HCT116 (cell line): Measurements from ENCODE around the gene GRM3. TPM values are rescaled to one million over a fixed set of nuclear protein-coding genes. Genes with fewer than 3 reads are reported as not detected.

Experiments used
- ATAC-seq: fragments of 200-7000 bp; cut with Tn5 transposase; 2 replicates; pipeline ENCODE4 v1.9.1; 2020; ENCODE audit warnings: mild to moderate bottlenecking, moderate library complexity
- BruUV-seq: library from RNA; stranded (reverse); fragments of 400-500 nt; replicated peaks from 2 replicates; lab custom pipeline; 2021; lab: Mats Ljungman, UMichigan
- CTCF ChIA-PET: fragments of 300-600 bp; sonication (Branson Sonifier 250); formaldehyde crosslinking; loops from one replicate; lab custom pipeline; 2021; ENCODE audit warnings: antibody characterized with exemption; lab: Charles Lee
- POLR2A ChIA-PET: fragments of 300-600, 350-600 bp; sonication (Branson Sonifier 250); formaldehyde crosslinking; loops from one replicate; lab custom pipeline; 2021; ENCODE audit warnings: antibody characterized with exemption; lab: Charles Lee
- RAD21 ChIA-PET, 2 experiments: fragments of 300-600 bp; sonication (Branson Sonifier 250); formaldehyde crosslinking; loops; one replicate each; lab custom pipeline; 2023; ENCODE audit warnings: low total read pairs in 2 of 2; ENCODE audit not compliant: uncharacterized antibody in 2 of 2, unreplicated experiment in 2 of 2, low non-redundant PET in 1 of 2; lab: Charles Lee
- DNase-seq: peaks from one replicate; pipeline ENCODE4 v3.0.0-alpha.2; 2010; ENCODE audit warnings: low read depth, low spot score
- H2AFZ ChIP-seq: fragments of 200-600 bp; shearing (Covaris generic), sonication (generic); 2 replicates; pipeline ENCODE4 v1.6.1; 2017; ENCODE audit warnings: low read depth, mixed run types, mixed read lengths, antibody characterized with exemption, low read length; ENCODE audit not compliant: poor library complexity, severe bottlenecking
- H3K27ac ChIP-seq: 2 replicates; pipeline ENCODE4 v1.5.1; 2012; ENCODE audit warnings: low read depth, low read length
- H3K27me3 ChIP-seq: fragments of 200-600 bp; sonication (generic); 2 replicates; pipeline ENCODE4 v1.6.1; 2016; ENCODE audit warnings: mixed run types, low read length, mixed read lengths; ENCODE audit not compliant: insufficient read depth
- H3K36me3 ChIP-seq, 2 experiments: fragments of 200-500 bp in 1 of 2; fragments of 200-600 bp in 1 of 2; sonication (Bioruptor generic) in 1 of 2; sonication (generic) in 1 of 2; 2 replicates each; pipeline versions ENCODE4 v1.5.1 to v1.6.1; 2014 to 2016; ENCODE audit warnings: low read length in 2 of 2, inconsistent platforms in 1 of 2, mixed read lengths in 1 of 2, mixed run types in 1 of 2; ENCODE audit not compliant: insufficient read depth in 2 of 2, control insufficient read depth in 1 of 2
- H3K4me1 ChIP-seq, 2 experiments: fragments of 200-600 bp in 1 of 2; sonication (generic) in 1 of 2; 2 replicates each; pipeline versions ENCODE4 v1.5.1 to v1.6.1; 2012 to 2017; ENCODE audit warnings: low read length in 2 of 2, inconsistent platforms in 1 of 2, mild to moderate bottlenecking in 1 of 2, mixed read lengths in 1 of 2, mixed run types in 1 of 2, moderate library complexity in 1 of 2; ENCODE audit not compliant: insufficient read depth in 2 of 2, control insufficient read depth in 1 of 2
- H3K4me2 ChIP-seq: fragments of 200-600 bp; sonication (generic); 2 replicates; pipeline ENCODE4 v1.6.1; 2017; ENCODE audit warnings: mixed run types, low read length, mixed read lengths
- H3K4me3 ChIP-seq, 2 experiments: fragments of 200-600 bp in 1 of 2; sonication (generic) in 1 of 2; replicated peaks in 1 of 2; 2 replicates each; pipeline ENCODE4 v1.5.1; 2011 to 2016; ENCODE audit warnings: low read length in 2 of 2, control low read depth in 1 of 2, low read depth in 1 of 2, mild to moderate bottlenecking in 1 of 2, mixed read lengths in 1 of 2, mixed run types in 1 of 2
- H3K79me2 ChIP-seq: fragments of 200-600 bp; sonication (generic); 2 replicates; pipeline ENCODE4 v1.6.1; 2017; ENCODE audit warnings: mild to moderate bottlenecking, mixed run types, low read length, moderate library complexity, mixed read lengths; ENCODE audit not compliant: insufficient read depth
- H3K9ac ChIP-seq: fragments of 200-600 bp; sonication (generic); 2 replicates; pipeline ENCODE4 v1.6.1; 2016; ENCODE audit warnings: low read length, mixed read lengths
- H3K9me2 ChIP-seq: fragments of 200-600 bp; sonication (generic), shearing (Covaris generic); 2 replicates; pipeline ENCODE4 v1.6.1; 2017; ENCODE audit warnings: mixed run types, mild to moderate bottlenecking, moderate library complexity; ENCODE audit not compliant: insufficient read depth
- H3K9me3 ChIP-seq, 2 experiments: fragments of 200-500 bp in 1 of 2; fragments of 200-600 bp in 1 of 2; sonication (Bioruptor generic) in 1 of 2; sonication (generic) in 1 of 2; 2 replicates each; pipeline ENCODE4 v1.6.1; 2014 to 2017; ENCODE audit warnings: low read length in 2 of 2, mixed read lengths in 2 of 2, inconsistent platforms in 1 of 2, low read depth in 1 of 2, mild to moderate bottlenecking in 1 of 2, mixed run types in 1 of 2, moderate library complexity in 1 of 2; ENCODE audit not compliant: control insufficient read depth in 1 of 2, insufficient read depth in 1 of 2
- H4K20me1 ChIP-seq: fragments of 200-600 bp; sonication (generic), shearing (Covaris generic); 2 replicates; pipeline ENCODE4 v1.6.1; 2017; ENCODE audit warnings: mixed run types, mild to moderate bottlenecking, moderate library complexity; ENCODE audit not compliant: insufficient read depth
- CBX3 ChIP-seq: IDR thresholded peaks from 2 replicates; pipeline ENCODE4 v1.6.1; 2012; ENCODE audit warnings: low read depth
- ELF1 ChIP-seq: IDR thresholded peaks from 2 replicates; pipeline ENCODE4 v1.6.1; 2012; ENCODE audit warnings: low read depth, borderline replicate concordance
- EZH2 ChIP-seq: fragments of 200-600 bp; sonication (generic); IDR thresholded peaks from 2 replicates; pipeline ENCODE4 v1.6.1; 2017; ENCODE audit warnings: antibody characterized with exemption, mixed run types
- EZH2phosphoT487 ChIP-seq: fragments of 200-600 bp; IDR thresholded peaks from 2 replicates; pipeline ENCODE4 v1.6.1; 2018; ENCODE audit warnings: antibody characterized with exemption, borderline replicate concordance
- FOSL1 ChIP-seq: IDR thresholded peaks from 2 replicates; pipeline ENCODE4 v1.6.1; 2012; ENCODE audit warnings: low read depth
- JUND ChIP-seq: IDR thresholded peaks from 2 replicates; pipeline ENCODE4 v1.6.1; 2012
- POLR2A ChIP-seq: IDR thresholded peaks from 2 replicates; pipeline ENCODE4 v1.7.0; 2011; ENCODE audit warnings: borderline replicate concordance; ENCODE audit not compliant: insufficient read depth, insufficient read length; ENCODE audit errors: extremely low read depth
- RAD21 ChIP-seq: IDR thresholded peaks from 2 replicates; pipeline ENCODE4 v1.6.1; 2012; ENCODE audit warnings: low read depth, mild to moderate bottlenecking
- SRF ChIP-seq: IDR thresholded peaks from 2 replicates; pipeline ENCODE4 v1.6.1; 2012; ENCODE audit warnings: low read depth
- TCF7L2 ChIP-seq: IDR thresholded peaks from 2 replicates; pipeline ENCODE4 v1.7.0; 2011; ENCODE audit warnings: borderline replicate concordance, inconsistent platforms; ENCODE audit not compliant: insufficient read depth, insufficient read length; ENCODE audit errors: extremely low read depth
- ZFX ChIP-seq: fragments of 450-650 bp; IDR thresholded peaks from 2 replicates; pipeline ENCODE4 v1.6.1; 2017
- intact Hi-C: fragments of 100-400 bp; cut with micrococcal nuclease; formaldehyde crosslinking; loops from 2 replicates; pipeline ENCODE4 v1.10.0; 2022
- total RNA-seq: library from RNA; stranded (reverse); gene quantifications from one replicate; pipeline ENCODE4 v1.2.1, GENCODE V29; 2021; ENCODE audit not compliant: unreplicated experiment
- TF ChIP-seq, protein P1 (sequence below): IDR thresholded peaks from 2 replicates; pipeline ENCODE4 v1.6.1; 2012; ENCODE audit warnings: low read depth
- TF ChIP-seq, protein P2 (sequence below): IDR thresholded peaks from 2 replicates; pipeline ENCODE4 v1.6.1; 2012

Gene GRM3
- total RNA-seq, 1 experiment from 2014 or later: not detected

DNA sequence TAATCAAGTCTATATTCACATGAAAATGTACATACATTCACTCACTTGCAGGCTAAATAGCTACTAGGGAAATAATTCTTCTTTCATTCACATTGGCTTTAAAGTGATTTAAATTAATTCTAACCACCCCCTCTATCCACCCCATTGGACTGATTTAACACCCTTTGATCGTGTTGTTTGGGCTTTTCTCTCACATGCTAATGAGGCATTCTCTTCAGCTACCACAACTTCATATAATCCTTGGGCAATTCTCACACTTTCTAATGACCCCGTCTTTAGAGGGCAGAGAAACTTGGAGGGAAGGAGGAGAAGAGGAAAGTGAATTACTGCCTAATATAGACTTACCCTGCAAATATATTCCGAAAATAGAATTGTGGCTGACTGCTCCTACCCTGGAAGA is 24.6 kb downstream of the GRM3 start:
- DNase-seq: no peak
- no peaks in the 10 kb centered on the region for H3K79me2 ChIP-seq
- RAD21 ChIA-PET: interaction anchor here in 1 of 2 experiments (0.6 kb wide), 1 partner anchor 147 kb away, joined by 3 read pairs; no protein-coding TSS in a partner anchor
- no peak for TF ChIP-seq EZH2phosphoT487
- TF ChIP-seq POLR2A: no peak
- TF ChIP-seq, protein P1, sequence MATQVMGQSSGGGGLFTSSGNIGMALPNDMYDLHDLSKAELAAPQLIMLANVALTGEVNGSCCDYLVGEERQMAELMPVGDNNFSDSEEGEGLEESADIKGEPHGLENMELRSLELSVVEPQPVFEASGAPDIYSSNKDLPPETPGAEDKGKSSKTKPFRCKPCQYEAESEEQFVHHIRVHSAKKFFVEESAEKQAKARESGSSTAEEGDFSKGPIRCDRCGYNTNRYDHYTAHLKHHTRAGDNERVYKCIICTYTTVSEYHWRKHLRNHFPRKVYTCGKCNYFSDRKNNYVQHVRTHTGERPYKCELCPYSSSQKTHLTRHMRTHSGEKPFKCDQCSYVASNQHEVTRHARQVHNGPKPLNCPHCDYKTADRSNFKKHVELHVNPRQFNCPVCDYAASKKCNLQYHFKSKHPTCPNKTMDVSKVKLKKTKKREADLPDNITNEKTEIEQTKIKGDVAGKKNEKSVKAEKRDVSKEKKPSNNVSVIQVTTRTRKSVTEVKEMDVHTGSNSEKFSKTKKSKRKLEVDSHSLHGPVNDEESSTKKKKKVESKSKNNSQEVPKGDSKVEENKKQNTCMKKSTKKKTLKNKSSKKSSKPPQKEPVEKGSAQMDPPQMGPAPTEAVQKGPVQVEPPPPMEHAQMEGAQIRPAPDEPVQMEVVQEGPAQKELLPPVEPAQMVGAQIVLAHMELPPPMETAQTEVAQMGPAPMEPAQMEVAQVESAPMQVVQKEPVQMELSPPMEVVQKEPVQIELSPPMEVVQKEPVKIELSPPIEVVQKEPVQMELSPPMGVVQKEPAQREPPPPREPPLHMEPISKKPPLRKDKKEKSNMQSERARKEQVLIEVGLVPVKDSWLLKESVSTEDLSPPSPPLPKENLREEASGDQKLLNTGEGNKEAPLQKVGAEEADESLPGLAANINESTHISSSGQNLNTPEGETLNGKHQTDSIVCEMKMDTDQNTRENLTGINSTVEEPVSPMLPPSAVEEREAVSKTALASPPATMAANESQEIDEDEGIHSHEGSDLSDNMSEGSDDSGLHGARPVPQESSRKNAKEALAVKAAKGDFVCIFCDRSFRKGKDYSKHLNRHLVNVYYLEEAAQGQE: no peak
- no peak for TF ChIP-seq ELF1
- no peak for TF ChIP-seq EZH2
- TF ChIP-seq CBX3: no peak
- TF ChIP-seq TCF7L2: no peak
- TF ChIP-seq, protein P2, sequence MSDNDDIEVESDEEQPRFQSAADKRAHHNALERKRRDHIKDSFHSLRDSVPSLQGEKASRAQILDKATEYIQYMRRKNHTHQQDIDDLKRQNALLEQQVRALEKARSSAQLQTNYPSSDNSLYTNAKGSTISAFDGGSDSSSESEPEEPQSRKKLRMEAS: no peak
- TF ChIP-seq SRF: no peak
- no peak for TF ChIP-seq ZFX
- TF ChIP-seq JUND: no peak
- TF ChIP-seq RAD21: no peak
- TF ChIP-seq FOSL1: no peak
- intact Hi-C loops: loop anchor here (5.0 kb wide), 1 partner anchor 149 kb away; no protein-coding TSS in a partner anchor
- H4K20me1 ChIP-seq: no peaks in the 10 kb centered on the region
- no peaks in the 10 kb centered on the region for H3K9me3 ChIP-seq
- POLR2A ChIA-PET: no interaction called here
- H3K27me3 ChIP-seq: no peaks in the 10 kb centered on the region; the same call in 1 of the 2 replicates
- CTCF ChIA-PET: interaction anchor here (1.0 to 4.1 kb wide), 3 partner anchors 146 to 239 kb away, joined by 3 to 33 read pairs (median 7); no protein-coding TSS in a partner anchor
- no peak overlapping the region for H3K4me3 ChIP-seq
- no peak overlapping the region for H3K4me2 ChIP-seq
- BruUV-seq: no TSS peak
- H3K9ac ChIP-seq: no peak overlapping the region
- no peak overlapping the region for H2AFZ ChIP-seq
- ATAC-seq: no peak
- H3K9me2 ChIP-seq: no peaks in the 10 kb centered on the region
- no peaks in the 10 kb centered on the region for H3K36me3 ChIP-seq
- no peaks in the 10 kb centered on the region for H3K4me1 ChIP-seq
- H3K27ac ChIP-seq: no peak overlapping the region
